GM12872 (cell line): ENCODE data around the gene ARHGEF40.

Experiments used
- CTCF ChIP-seq: IDR thresholded peaks from 3 replicates; pipeline ENCODE4 v1.5.1; 2011; ENCODE audit warnings: low read depth, mild to moderate bottlenecking, low read length, moderate library complexity; ENCODE audit not compliant: insufficient read depth

The ARHGEF40 gene

GRCh38 chr14:21081521-21082142 lies 11.5 kb downstream of the ARHGEF40 start:
- TF ChIP-seq CTCF: no peak

GRCh38 chr14:21083565-21084325 lies 13.6 kb downstream of the ARHGEF40 start:
- TF ChIP-seq CTCF: no peak

GRCh38 chr14:21084396-21084795 lies 14.3 kb downstream of the ARHGEF40 start:
- TF ChIP-seq CTCF: no peak

- no peak for TF ChIP-seq CTCF
Observed at GRCh38 chr14:21084998-21085853, 15.1 kb downstream of the ARHGEF40 start.

GRCh38 chr14:21086908-21087293 lies 16.8 kb downstream of the ARHGEF40 start:
- TF ChIP-seq CTCF: no peak

GRCh38 chr14:21087294-21088091 lies 17.4 kb downstream of the ARHGEF40 start:
- no peak for TF ChIP-seq CTCF
